EH (cell line): Measurements from ENCODE around the gene HOXA4.

Experiments used
- DNase-seq: peaks from one replicate; pipeline ENCODE4 v3.0.0-alpha.2; 2015; ENCODE audit warnings: low read depth

Gene HOXA4

DNA sequence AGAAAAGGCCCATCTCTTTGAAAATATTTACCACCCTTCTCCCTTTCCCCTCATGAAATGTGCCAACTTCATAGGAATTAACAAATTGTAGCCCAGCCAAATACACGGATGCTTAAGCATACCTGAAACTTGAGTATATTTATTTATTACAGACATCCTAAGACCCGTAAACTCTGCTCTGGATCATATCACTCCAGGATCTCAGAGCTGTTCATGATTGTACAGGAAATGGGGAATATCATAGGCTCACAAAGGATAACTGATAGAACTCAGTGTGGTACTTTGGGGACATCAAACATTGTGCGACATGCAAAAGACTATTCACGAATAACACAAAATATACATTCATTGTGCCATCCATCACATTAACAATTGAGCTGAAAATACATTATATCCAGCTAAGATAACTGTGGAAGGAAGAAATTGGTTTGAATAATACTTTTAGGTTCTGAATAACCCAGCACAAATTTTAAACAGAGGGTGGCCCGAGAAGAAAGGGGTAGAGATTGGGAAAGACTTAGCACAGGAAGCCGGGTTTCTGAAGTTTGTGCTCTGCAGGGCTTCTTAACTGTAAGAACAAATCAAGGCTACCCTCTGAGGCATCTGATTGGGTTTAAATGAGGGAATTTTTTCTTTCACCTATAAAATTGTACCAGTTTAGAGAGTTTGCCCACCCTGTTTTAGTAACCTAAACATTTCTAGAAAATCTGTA is 37.2 kb downstream of the HOXA4 start:
- no peak for DNase-seq

- no peak for DNase-seq
These were observed 37.8 kb downstream of the HOXA4 start for GRCh38 chr7:27092819-27093110.

- DNase-seq, result no peak
These were observed 38.4 kb downstream of the HOXA4 start for GRCh38 chr7:27091941-27092818.

- no peak for DNase-seq
These were observed 39.5 kb downstream of the HOXA4 start for GRCh38 chr7:27091105-27091504.

DNA sequence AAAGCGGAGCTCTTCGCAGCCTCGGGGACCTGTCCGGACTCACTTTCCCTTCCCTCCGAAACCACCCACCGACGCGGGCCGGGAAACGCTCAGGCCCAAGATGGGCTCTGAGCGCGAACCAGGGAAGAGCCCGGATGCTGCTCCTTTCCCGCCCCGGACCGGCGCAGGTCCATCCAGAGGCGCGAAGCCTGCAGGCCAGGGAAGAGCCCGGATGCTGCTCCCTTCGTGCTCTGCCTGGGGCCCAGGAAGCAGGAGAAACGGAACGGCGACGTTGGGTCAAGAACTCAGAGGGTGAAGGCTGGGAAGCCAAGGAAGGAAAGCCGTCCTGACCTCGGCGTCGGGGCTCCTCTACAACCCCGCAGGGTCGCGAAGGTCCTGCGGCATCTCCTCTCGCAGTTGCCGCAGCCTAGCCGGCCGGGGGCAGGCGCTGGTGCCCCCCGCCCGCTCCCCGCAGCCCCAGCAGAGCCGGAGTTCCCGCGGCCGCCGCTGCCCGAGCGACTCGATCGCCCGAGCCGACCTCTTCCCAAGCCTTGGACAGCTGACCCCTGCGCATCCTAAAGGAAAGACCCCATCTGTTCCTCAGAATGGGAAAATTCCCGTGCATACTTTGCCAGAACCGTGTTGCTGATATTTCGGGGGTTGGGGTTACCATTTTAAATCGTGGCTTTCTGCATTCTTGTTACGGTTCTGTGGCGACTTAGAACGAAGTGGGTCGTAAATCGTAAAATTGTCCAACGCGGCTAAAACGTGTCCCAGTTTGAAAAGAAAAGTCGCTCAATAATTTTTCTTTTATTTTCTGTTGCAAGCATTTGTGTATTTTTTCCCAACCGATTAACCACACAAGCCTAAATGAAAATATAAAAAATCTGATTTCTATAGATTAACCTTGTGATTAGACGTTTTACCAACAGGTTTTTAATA is 42.3 kb downstream of the HOXA4 start:
- DNase-seq, result no peak

DNA sequence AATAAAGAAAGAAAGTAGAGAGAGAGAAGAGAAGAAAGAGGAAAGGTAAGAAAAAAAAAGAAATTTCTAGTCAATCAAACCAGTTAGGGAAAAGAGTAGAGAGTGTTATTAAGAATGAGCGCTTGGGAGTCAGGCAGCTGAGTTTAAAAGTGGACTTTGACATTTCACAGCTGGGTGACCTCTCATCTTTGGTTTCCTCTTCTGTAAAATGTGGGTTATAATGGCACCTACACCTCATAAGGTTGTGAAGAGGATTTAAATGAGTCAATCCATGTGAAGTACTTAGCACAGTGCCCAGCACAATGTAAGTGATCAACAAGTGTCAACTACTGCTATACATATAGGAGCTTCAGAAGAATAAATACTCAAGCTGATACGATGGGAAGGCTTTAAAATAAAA is 46.9 kb downstream of the HOXA4 start:
- no peak for DNase-seq

DNA sequence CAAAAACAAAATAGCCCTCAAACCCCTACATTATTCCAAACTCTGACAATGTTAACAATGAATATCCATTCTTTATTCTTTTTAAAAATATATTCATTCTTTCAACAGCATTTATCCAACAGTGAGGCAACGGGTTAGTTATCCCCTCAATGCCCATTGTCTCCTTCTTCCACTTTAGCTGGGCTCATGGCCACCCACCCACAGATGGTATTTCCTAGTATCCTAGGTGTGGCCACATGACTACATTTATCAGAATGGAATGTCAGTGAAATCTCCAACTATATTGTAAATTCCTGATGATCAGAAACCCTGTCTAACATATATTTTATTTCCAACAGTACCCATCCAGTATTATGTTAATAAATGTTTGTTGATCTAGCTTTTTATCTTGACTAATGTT is 48.4 kb downstream of the HOXA4 start:
- DNase-seq, result no peak

DNA sequence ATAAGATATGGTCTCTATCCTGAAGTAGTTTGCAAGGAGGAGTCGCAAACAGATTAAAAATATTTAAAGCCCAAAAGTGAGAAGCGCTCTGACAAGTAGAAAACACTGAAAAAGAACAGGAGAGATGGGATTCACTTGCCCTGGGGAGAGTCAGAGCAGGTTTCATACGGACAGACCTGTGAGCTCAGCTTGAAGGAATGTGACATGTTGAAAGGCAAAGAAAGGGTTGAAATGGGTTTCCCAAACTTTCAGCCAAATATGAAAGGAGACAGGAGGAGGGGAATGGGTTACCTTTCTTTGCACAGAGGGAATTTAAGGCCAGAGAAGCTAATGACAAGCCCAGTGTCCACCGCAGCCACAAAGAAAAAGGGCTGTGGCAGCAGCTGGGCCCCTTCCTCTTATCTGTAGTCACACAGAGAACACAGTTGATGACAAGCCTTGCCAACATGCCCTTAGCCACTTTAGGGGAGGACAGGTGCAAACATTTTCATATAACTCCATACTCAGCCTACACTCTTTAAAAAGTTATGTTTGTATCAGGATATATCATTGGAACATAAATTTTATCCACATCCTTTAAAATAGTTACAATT is 49.6 kb downstream of the HOXA4 start:
- peak; percentile 43 for DNase-seq

DNA sequence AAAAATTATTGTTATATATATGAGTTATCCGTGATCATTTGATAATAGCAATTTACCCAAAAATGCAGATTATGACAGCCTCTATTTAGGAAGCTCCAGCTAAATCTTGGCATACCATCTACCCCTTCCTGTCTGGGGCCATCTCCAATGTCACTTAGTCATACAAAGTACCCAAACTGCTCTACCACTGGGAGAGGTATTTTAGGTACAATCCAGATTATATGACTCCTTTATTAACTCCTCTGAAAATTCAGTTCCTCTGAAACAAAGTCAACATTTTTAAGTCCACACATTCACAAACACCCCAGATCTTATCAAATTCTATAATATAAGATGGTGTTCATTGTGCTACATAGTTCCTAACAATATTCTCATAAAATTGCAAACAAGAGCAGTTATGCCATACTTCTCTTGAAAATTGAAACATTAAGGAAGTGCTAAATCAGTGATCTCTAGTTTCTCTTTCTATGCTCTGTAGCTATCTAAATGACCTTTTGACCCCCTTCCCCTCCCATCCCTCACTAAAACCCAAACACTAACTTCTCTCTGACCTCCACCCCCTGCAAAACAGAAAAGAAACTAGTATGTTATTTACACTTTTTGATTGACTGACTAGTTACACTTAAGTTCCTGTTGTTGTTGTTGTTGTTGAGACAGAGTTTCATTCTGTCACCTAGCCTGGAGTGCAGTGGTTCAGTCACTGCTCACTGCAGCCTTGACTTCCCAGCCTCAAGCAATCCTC is 51.2 kb downstream of the HOXA4 start:
- peak; percentile 24 for DNase-seq

GRCh38 chr7:27078616-27079233 is 51.8 kb downstream of the HOXA4 start:
- DNase-seq, result no peak
